DMS 273 treated with DMSO at 0.1 percent for 48 hours (cell line): ENCODE results near the gene C1QTNF1.

Source experiments
- DNase-seq: peaks from one replicate; lab custom pipeline; 2025; lab: John Stamatoyannopoulos, UW

C1QTNF1 gene

GRCh38 chr17:79039886-79040285 lies 15.9 kb downstream of the C1QTNF1 start:
- DNase-seq: no peak

GRCh38 chr17:79041041-79041570 lies 17.1 kb downstream of the C1QTNF1 start:
- no peak for DNase-seq

- DNase-seq: no peak
Observed at GRCh38 chr17:79041723-79042420, 17.9 kb downstream of the C1QTNF1 start.

GRCh38 chr17:79042421-79043190 lies 18.6 kb downstream of the C1QTNF1 start:
- DNase-seq: no peak

- no peak for DNase-seq
Observed at GRCh38 chr17:79043191-79043930, 19.4 kb downstream of the C1QTNF1 start.

GRCh38 chr17:79043931-79044320 lies 20.0 kb downstream of the C1QTNF1 start:
- no peak for DNase-seq

GRCh38 chr17:79044462-79044861 lies 20.5 kb downstream of the C1QTNF1 start:
- no peak for DNase-seq

- no peak for DNase-seq
Observed at GRCh38 chr17:79045001-79045729, 21.2 kb downstream of the C1QTNF1 start.

- DNase-seq: peak; percentile 46
Observed at GRCh38 chr17:79045842-79046196, 21.9 kb downstream of the C1QTNF1 start.

- no peak for DNase-seq
Observed at GRCh38 chr17:79046197-79046915, 22.4 kb downstream of the C1QTNF1 start.

GRCh38 chr17:79046916-79047280 lies 22.9 kb downstream of the C1QTNF1 start:
- DNase-seq: peak; percentile 61

GRCh38 chr17:79047291-79047920 lies 23.4 kb downstream of the C1QTNF1 start:
- DNase-seq: no peak

GRCh38 chr17:79047923-79048825 lies 24.2 kb downstream of the C1QTNF1 start:
- DNase-seq: no peak

- DNase-seq: no peak
Observed at GRCh38 chr17:79048826-79049755, 25.1 kb downstream of the C1QTNF1 start.

- DNase-seq: no peak
Observed at GRCh38 chr17:79049821-79050220, 25.9 kb downstream of the C1QTNF1 start.

- DNase-seq: peak; percentile 86
Observed at GRCh38 chr17:79050551-79050950, 26.6 kb downstream of the C1QTNF1 start.

- no peak for DNase-seq
Observed at GRCh38 chr17:79051306-79051705, 27.3 kb downstream of the C1QTNF1 start.

- no peak for DNase-seq
Observed at GRCh38 chr17:79052131-79052530, 28.2 kb downstream of the C1QTNF1 start.
